Smooth muscle cell (in vitro differentiated cells): ENCODE results near the gene CNTN4. TPM values are rescaled to one million over a fixed set of nuclear protein-coding genes. Genes with fewer than 3 reads are reported as not detected.

Experiments used
- DNase-seq: peaks from one replicate; lab custom pipeline; 2025; ENCODE audit not compliant: unreplicated experiment; lab: John Stamatoyannopoulos, UW
- H2AFZ ChIP-seq: fragments of 200-600 bp; sonication (generic); 2 replicates; pipeline ENCODE4 v1.6.0; 2016; ENCODE audit warnings: antibody characterized with exemption, low read depth, mild to moderate bottlenecking
- H3F3A ChIP-seq: fragments of 200-600 bp; sonication (generic); 2 replicates; pipeline ENCODE4 v1.6.0; 2017; ENCODE audit warnings: antibody characterized with exemption, low read depth
- H3K27ac ChIP-seq: fragments of 200-600 bp; sonication (generic); 2 replicates; pipeline ENCODE4 v1.5.1; 2016; ENCODE audit warnings: low read depth, mild to moderate bottlenecking
- H3K27me3 ChIP-seq: fragments of 200-600 bp; sonication (generic); 2 replicates; pipeline ENCODE4 v1.6.1; 2016; ENCODE audit warnings: low read depth, mild to moderate bottlenecking
- H3K36me3 ChIP-seq: fragments of 200-600 bp; sonication (generic); 2 replicates; pipeline ENCODE4 v1.5.1; 2016; ENCODE audit warnings: low read depth
- H3K4me1 ChIP-seq: fragments of 200-600 bp; sonication (generic); 2 replicates; pipeline ENCODE4 v1.5.1; 2016; ENCODE audit warnings: low read depth
- H3K4me2 ChIP-seq: fragments of 200-600 bp; sonication (generic); 2 replicates; pipeline ENCODE4 v1.6.0; 2016; ENCODE audit warnings: mild to moderate bottlenecking
- H3K4me3 ChIP-seq: fragments of 200-600 bp; sonication (generic); 2 replicates; pipeline ENCODE4 v1.5.1; 2016; ENCODE audit warnings: mild to moderate bottlenecking
- H3K79me2 ChIP-seq: fragments of 200-600 bp; sonication (generic); 2 replicates; pipeline ENCODE4 v1.6.0; 2016; ENCODE audit warnings: low read depth, mild to moderate bottlenecking
- H3K9ac ChIP-seq: fragments of 200-600 bp; sonication (generic); 2 replicates; pipeline ENCODE4 v1.6.0; 2016; ENCODE audit warnings: low read depth
- H3K9me3 ChIP-seq: fragments of 200-600 bp; sonication (generic); replicated peaks from 2 replicates; pipeline ENCODE4 v1.5.1; 2016; ENCODE audit warnings: low read depth
- H4K20me1 ChIP-seq: fragments of 200-600 bp; sonication (generic); 2 replicates; pipeline ENCODE4 v1.6.0; 2016; ENCODE audit warnings: low read depth
- CTCF ChIP-seq: fragments of 200-600 bp; sonication (generic); IDR thresholded peaks from 2 replicates; pipeline ENCODE4 v1.5.1; 2017; ENCODE audit warnings: borderline replicate concordance, mild to moderate bottlenecking, antibody characterized with exemption; ENCODE audit not compliant: insufficient read depth, poor library complexity, severe bottlenecking
- WGBS: methylation state at CpG from one replicate; pipeline ENCODE4 v1.1.7; 2016; ENCODE audit warnings: low lambda C conversion rate; 5-methylcytosine and 5-hydroxymethylcytosine counted together
- polyA plus RNA-seq: library from polyadenylated mRNA; unstranded; fragments of >200 nt; fragmentation: Nextera tagmentation; extraction: Ambion mirVana; gene quantifications from 2 replicates; pipeline ENCODE4 v1.2.1, GENCODE V29; 2016
- total RNA-seq: library from RNA; depleted of rRNA; stranded (reverse); fragments of >200 nt; gene quantifications from 2 replicates; pipeline ENCODE4 v1.2.3, GENCODE V29; 2014

CNTN4 gene
- total and polyA plus RNA-seq, 2 experiments from 2014 or later, result 12.1 to 15.8 TPM

GRCh38 chr3:2099779-2100191, 1.1 kb downstream of the CNTN4 start:
- H4K20me1 ChIP-seq, result no peaks in the 10 kb centered on the region
- H3K9ac ChIP-seq, result no peak overlapping the region
- H3K27ac ChIP-seq, result no peak overlapping the region
- no peak for DNase-seq
- peaks cover 5% of the 10 kb centered on the region for H3K79me2 ChIP-seq
- no peaks in the 10 kb centered on the region for H3K9me3 ChIP-seq
- H3K36me3 ChIP-seq, result no peaks in the 10 kb centered on the region
- H3K4me2 ChIP-seq, result peak overlapping the region; percentile 91
- peak overlapping the region; percentile 88 for H2AFZ ChIP-seq
- TF ChIP-seq CTCF, result no peak
- H3K4me3 ChIP-seq, result peak overlapping the region; percentile 71
- no peaks in the 10 kb centered on the region for H3F3A ChIP-seq
- 4% methylated on average over 21 of the region's 26 CpGs for WGBS
- peaks cover 19% of the 10 kb centered on the region for H3K4me1 ChIP-seq
- H3K27me3 ChIP-seq, result peaks cover 51% of the 10 kb centered on the region

GRCh38 chr3:2106438-2106837, 7.8 kb downstream of the CNTN4 start:
- no peaks in the 10 kb centered on the region for H3F3A ChIP-seq
- no peaks in the 10 kb centered on the region for H3K9me3 ChIP-seq
- WGBS, result 81% methylated on average over 6 of the region's 6 CpGs
- no peaks in the 10 kb centered on the region for H3K4me1 ChIP-seq
- no peak overlapping the region for H3K4me3 ChIP-seq
- no peak overlapping the region for H3K27ac ChIP-seq
- H3K9ac ChIP-seq, result no peak overlapping the region
- no peak for DNase-seq
- peaks cover 12% of the 10 kb centered on the region for H3K27me3 ChIP-seq
- H3K79me2 ChIP-seq, result no peaks in the 10 kb centered on the region
- no peak overlapping the region for H3K4me2 ChIP-seq
- no peak for TF ChIP-seq CTCF
- H4K20me1 ChIP-seq, result no peaks in the 10 kb centered on the region
- H2AFZ ChIP-seq, result no peak overlapping the region
- H3K36me3 ChIP-seq, result no peaks in the 10 kb centered on the region

- TF ChIP-seq CTCF, result no peak
- peak overlapping the region; percentile 58 for H3K4me2 ChIP-seq
- no peaks in the 10 kb centered on the region for H4K20me1 ChIP-seq
- H3K9ac ChIP-seq, result no peak overlapping the region
- H3K9me3 ChIP-seq, result no peaks in the 10 kb centered on the region
- peak overlapping the region; percentile 52 for H3K27ac ChIP-seq
- H3K36me3 ChIP-seq, result no peaks in the 10 kb centered on the region
- H3K4me3 ChIP-seq, result no peak overlapping the region
- 86% methylated on average over 2 of the region's 2 CpGs for WGBS
- no peaks in the 10 kb centered on the region for H3F3A ChIP-seq
- H2AFZ ChIP-seq, result no peak overlapping the region
- H3K4me1 ChIP-seq, result no peaks in the 10 kb centered on the region
- no peaks in the 10 kb centered on the region for H3K79me2 ChIP-seq
- no peak for DNase-seq
- no peaks in the 10 kb centered on the region for H3K27me3 ChIP-seq
Observed at GRCh38 chr3:2110597-2111117, 12.0 kb downstream of the CNTN4 start.

GRCh38 chr3:2114617-2115275, 16.1 kb downstream of the CNTN4 start:
- Histone ChIP-seq H3K36me3 (no peaks in the 10 kb centered on the region), H3K27me3 (no peaks in the 10 kb centered on the region), H3K4me2 (no peak overlapping the region), H3F3A (no peaks in the 10 kb centered on the region), H3K79me2 (no peaks in the 10 kb centered on the region), H3K4me1 (peaks cover 11% of the 10 kb centered on the region), H3K9me3 (no peaks in the 10 kb centered on the region), H3K9ac (no peak overlapping the region), H2AFZ (no peak overlapping the region), H3K4me3 (no peak overlapping the region), H3K27ac (no peak overlapping the region), H4K20me1 (no peaks in the 10 kb centered on the region)
- WGBS, result 90% methylated on average over 3 of the region's 3 CpGs
- no peak for DNase-seq
- TF ChIP-seq CTCF, result no peak
